Hematopoietic multipotent progenitor cell treated with erythropoietin and hydrocortisone succinate and interleukin-3 and kit ligand, for 17 days (in vitro differentiated cells): ENCODE data around the gene ZNF839.

Experiments used
- DNase-seq: peaks from one replicate; pipeline ENCODE4 v3.0.0-alpha.2; 2015; ENCODE audit warnings: low spot score

ZNF839 gene

GRCh38 chr14:102387086-102387485 is 67.5 kb downstream of the ZNF839 start:
- no peak for DNase-seq

GRCh38 chr14:102389246-102389645 is 69.7 kb downstream of the ZNF839 start:
- no peak for DNase-seq

GRCh38 chr14:102390064-102390855 is 70.7 kb downstream of the ZNF839 start:
- DNase-seq: no peak
